B cell (primary cell): ENCODE data around the gene CCDC60. TPM values are rescaled to one million over a fixed set of nuclear protein-coding genes. Genes with fewer than 3 reads are reported as not detected.

ENCODE experiments used
- ATAC-seq: fragments of 200-7000 bp; cut with Tn5 transposase; one replicate; pipeline ENCODE4 v1.10.0; 2021; ENCODE audit warnings: low read depth, mild to moderate bottlenecking, moderate number of reproducible peaks, moderate library complexity
- CTCF ChIA-PET: fragments of 350-600 bp; sonication (Branson Sonifier 250); formaldehyde crosslinking; loops from one replicate; lab custom pipeline; 2021; ENCODE audit warnings: antibody characterized with exemption, inconsistent platforms; lab: Charles Lee
- POLR2A ChIA-PET: fragments of 350-600 bp; sonication (Branson Sonifier 250); formaldehyde crosslinking; loops from one replicate; lab custom pipeline; 2021; ENCODE audit warnings: antibody characterized with exemption; lab: Charles Lee
- DNase-seq: peaks from one replicate; pipeline ENCODE4 v3.0.0; 2013
- H2AFZ ChIP-seq: 2 replicates; pipeline ENCODE4 v1.6.1; 2012; ENCODE audit warnings: mild to moderate bottlenecking, low read depth, low read length; ENCODE audit not compliant: insufficient read depth, poor library complexity, severe bottlenecking
- H3K27ac ChIP-seq, 2 donors: 1 replicate in 1 of 2; 2 replicates in 1 of 2; pipeline ENCODE4 v1.5.1; 2012 to 2013; ENCODE audit warnings: low read length in 2 of 2, mild to moderate bottlenecking in 2 of 2, moderate library complexity in 1 of 2
- H3K27me3 ChIP-seq, 4 experiments: fragments of 200-600 bp in 1 of 4; sonication (generic) in 1 of 4; replicated peaks in 1 of 4; 1 replicate in 2 of 4; 2 replicates in 2 of 4; pipeline versions ENCODE4 v1.6.1 to v1.7.0; 2013 to 2016; ENCODE audit warnings: low read length in 3 of 4, mild to moderate bottlenecking in 2 of 4, mixed read lengths in 1 of 4, moderate library complexity in 1 of 4; ENCODE audit not compliant: insufficient read depth in 4 of 4, control insufficient read depth in 3 of 4; ENCODE audit errors: control extremely low read depth in 1 of 4
- H3K36me3 ChIP-seq, 2 experiments: replicated peaks in 1 of 2; 1 replicate in 1 of 2; 2 replicates in 1 of 2; pipeline versions ENCODE4 v1.6.1 to v1.7.1; 2013; ENCODE audit warnings: low read length in 1 of 2; ENCODE audit not compliant: insufficient read depth in 2 of 2, control insufficient read depth in 1 of 2; ENCODE audit errors: control extremely low read depth in 1 of 2, extremely low read depth in 1 of 2
- H3K4me1 ChIP-seq, 2 donors: fragments of 200-600 bp in 1 of 2; sonication (generic) in 1 of 2; 1 replicate in 1 of 2; 2 replicates in 1 of 2; pipeline versions ENCODE4 v1.5.1 to v1.6.1; 2013 to 2017; ENCODE audit warnings: low read length in 2 of 2; ENCODE audit not compliant: control insufficient read depth in 2 of 2, insufficient read depth in 2 of 2
- H3K4me2 ChIP-seq: replicated peaks from 2 replicates; pipeline ENCODE3; 2012; ENCODE audit warnings: mild to moderate bottlenecking, low read depth, low read length; ENCODE audit not compliant: poor library complexity, severe bottlenecking
- H3K4me3 ChIP-seq, 5 experiments: fragments of 200-600 bp in 1 of 5; sonication (generic) in 1 of 5; 1 replicate in 3 of 5; 2 replicates in 2 of 5; pipeline versions ENCODE4 v1.5.1 to v1.7.0; 2011 to 2016; ENCODE audit warnings: low read length in 4 of 5, mild to moderate bottlenecking in 4 of 5, low read depth in 2 of 5, control low read depth in 1 of 5, moderate library complexity in 1 of 5; ENCODE audit not compliant: insufficient read depth in 1 of 5; ENCODE audit errors: control extremely low read depth in 1 of 5, extremely low read depth in 1 of 5
- H3K79me2 ChIP-seq: fragments of 200-600 bp; sonication (generic); one replicate; pipeline ENCODE4 v1.6.0; 2016; ENCODE audit warnings: low read length; ENCODE audit not compliant: control insufficient read depth, insufficient read depth
- H3K9ac ChIP-seq: fragments of 200-600 bp; sonication (generic); 2 replicates; pipeline ENCODE4 v1.6.1; 2017; ENCODE audit warnings: mild to moderate bottlenecking, low read length, moderate library complexity
- H3K9me3 ChIP-seq, 3 donors: one replicate each; pipeline versions ENCODE4 v1.6.1 to v1.7.1; 2013; ENCODE audit warnings: low read length in 2 of 3; ENCODE audit not compliant: control insufficient read depth in 2 of 3, insufficient read depth in 1 of 3; ENCODE audit errors: control extremely low read depth in 1 of 3
- H4K20me1 ChIP-seq: 2 replicates; pipeline ENCODE4 v1.6.0; 2012; ENCODE audit warnings: mild to moderate bottlenecking, low read length; ENCODE audit not compliant: insufficient read depth, control insufficient read depth, poor library complexity, severe bottlenecking
- H3K27ac Mint-ChIP-seq: one replicate; pipeline ENCODE4 v1.8.0; 2021; ENCODE audit warnings: mixed read lengths
- H3K27me3 Mint-ChIP-seq: one replicate; pipeline ENCODE4 v1.8.0; 2021; ENCODE audit warnings: mixed read lengths
- H3K4me1 Mint-ChIP-seq: one replicate; pipeline ENCODE4 v1.8.0; 2021; ENCODE audit warnings: mixed read lengths
- H3K4me3 Mint-ChIP-seq: one replicate; pipeline ENCODE4 v1.8.0; 2021; ENCODE audit warnings: mixed read lengths
- H3K9me3 Mint-ChIP-seq: one replicate; pipeline ENCODE4 v1.8.0; 2022; ENCODE audit warnings: mixed read lengths; ENCODE audit not compliant: insufficient read depth
- CTCF ChIP-seq: fragments of 200-600 bp; IDR thresholded peaks from one replicate; pipeline ENCODE4 v1.8.0; 2022; ENCODE audit warnings: antibody characterized with exemption, mild to moderate bottlenecking
- EZH2 ChIP-seq: IDR thresholded peaks from 2 replicates; pipeline ENCODE4 v1.6.1; 2012; ENCODE audit warnings: borderline replicate concordance, low read depth, mild to moderate bottlenecking, moderate library complexity, low read length; ENCODE audit not compliant: insufficient read depth, poor library complexity, severe bottlenecking
- WGBS: methylation state at CpG from one replicate; pipeline ENCODE4 v1.1.5; 2013; ENCODE audit warnings: missing lambda C conversion rate; ENCODE audit not compliant: insufficient coverage; 5-methylcytosine and 5-hydroxymethylcytosine counted together
- intact Hi-C: fragments of 100-400 bp; cut with micrococcal nuclease; formaldehyde crosslinking; loops from one replicate; pipeline ENCODE4 v1.10.0; 2022
- polyA plus RNA-seq: library from polyadenylated mRNA; depleted of rRNA; stranded (reverse); fragments of >200 nt; gene quantifications from 2 replicates; pipeline ENCODE4 v1.2.3, GENCODE V29; 2012
- total RNA-seq, 2 donors: library from RNA; stranded (reverse); fragments of 120-200 nt in 1 of 2; gene quantifications; 1 replicate in 1 of 2; 2 replicates in 1 of 2; pipeline versions ENCODE4 v1.2.3 to v1.2.4, GENCODE V29; 2013 to 2022

CCDC60 gene
- total and polyA plus RNA-seq, 2 donors (not counting 1 experiment from before 2014, with no cell fraction given) = not detected

- Histone ChIP-seq H4K20me1 (no peaks in the 10 kb centered on the region), H3K36me3 (no peaks in the 10 kb centered on the region), H3K4me1 (no peaks in the 10 kb centered on the region), H3K4me3 (no peak overlapping the region), H3K9ac (no peak overlapping the region), H3K4me2 (no peak overlapping the region), H3K27me3 (peaks cover 0 to 22% (median 13%) of the 10 kb centered on the region in 4 experiments), H3K79me2 (no peaks in the 10 kb centered on the region), H3K27ac (no peak overlapping the region), H2AFZ (no peak overlapping the region), H3K9me3 (no peaks in the 10 kb centered on the region)
- Mint-ChIP-seq H3K4me1 (no peaks in the 10 kb centered on the region), H3K27me3 (peaks cover 40% of the 10 kb centered on the region), H3K4me3 (no peak overlapping the region), H3K9me3 (no peaks in the 10 kb centered on the region), H3K27ac (no peak overlapping the region)
- DNase-seq = no peak
- no CpG with 5 or more reads among the region's 4 CpGs for WGBS
- ChIA-PET POLR2A (no interaction called here), CTCF (no interaction called here)
- intact Hi-C loops = no loop called here
- ATAC-seq = no peak
- TF ChIP-seq EZH2 (no peak), CTCF (no peak)
These were observed 255.1 kb downstream of the CCDC60 start for GRCh38 chr12:119589634-119590033.

Other genes with a start within 250 kb of the CCDC60 start
- not detected in 2 replicates for gene HSPB8, start 155.8 kb upstream of the CCDC60 start, total RNA-seq
- gene HSPB8, start 155.8 kb upstream of the CCDC60 start, polyA plus RNA-seq = not detected in 2 replicates